Heart right ventricle (tissue), 16 donors: ENCODE results near the gene ABCC8. TPM values are rescaled to one million over a fixed set of nuclear protein-coding genes. Genes with fewer than 3 reads are reported as not detected.
A peak's percentile ranks its signal among the peaks of the same experiment; 100 is the strongest.

Source experiments
- ATAC-seq, 8 donors: fragments of 200-7000 bp; cut with Tn5 transposase; one replicate each; pipeline ENCODE4 v1.9.1; 2020; ENCODE audit warnings: mild to moderate bottlenecking in 8 of 8, moderate library complexity in 8 of 8, moderate number of reproducible peaks in 1 of 8
- DNase-seq, 2 donors: peaks; one replicate each; pipeline ENCODE4 v3.0.0-alpha.2; 2020
- H3K27ac ChIP-seq, 10 donors: fragments of 200-600 bp; sonication (generic) in 2 of 10; one replicate each; pipeline versions ENCODE4 v1.5.0 to v1.8.0; 2020 to 2022; ENCODE audit warnings: mild to moderate bottlenecking in 3 of 10
- H3K27me3 ChIP-seq, 7 donors: fragments of 200-600 bp; one replicate each; pipeline ENCODE4 v1.8.0; 2021 to 2022; ENCODE audit warnings: mild to moderate bottlenecking in 2 of 7
- H3K36me3 ChIP-seq, 9 donors: fragments of 200-600 bp; sonication (generic) in 1 of 9; one replicate each; pipeline versions ENCODE4 v1.5.0 to v1.8.0; 2020 to 2022; ENCODE audit warnings: mild to moderate bottlenecking in 2 of 9
- H3K4me1 ChIP-seq, 9 donors: fragments of 200-600 bp; sonication (generic) in 1 of 9; one replicate each; pipeline versions ENCODE4 v1.5.0 to v1.8.0; 2020 to 2022; ENCODE audit warnings: mild to moderate bottlenecking in 4 of 9
- H3K4me3 ChIP-seq, 10 donors: fragments of 200-600 bp; sonication (generic) in 2 of 10; one replicate each; pipeline versions ENCODE4 v1.5.0 to v1.8.0; 2020 to 2022; ENCODE audit warnings: mild to moderate bottlenecking in 7 of 10, moderate library complexity in 2 of 10
- H3K9me3 ChIP-seq, 11 donors: fragments of 200-600 bp in 10 of 11; sonication (generic) in 2 of 11; one replicate each; pipeline versions ENCODE4 v1.5.0 to v1.8.0; 2013 to 2022; ENCODE audit warnings: mild to moderate bottlenecking in 2 of 11, control low read depth in 1 of 11, moderate library complexity in 1 of 11
- CTCF ChIP-seq, 9 donors: fragments of 200-600 bp; sonication (generic) in 2 of 9; IDR thresholded peaks; one replicate each; pipeline versions ENCODE4 v1.5.0 to v1.8.0; 2021 to 2022; ENCODE audit warnings: antibody characterized with exemption in 9 of 9, mild to moderate bottlenecking in 5 of 9, moderate library complexity in 1 of 9
- WGBS, 2 donors: extraction: QIAGEN DNeasy Blood & Tissue Kit; methylation state at CpG; one replicate each; pipeline ENCODE4 v1.1.7; 2013; ENCODE audit warnings: inconsistent platforms in 1 of 2; 5-methylcytosine and 5-hydroxymethylcytosine counted together
- intact Hi-C, 10 donors: fragments of 100-400 bp; cut with DNase I; formaldehyde crosslinking; loops; one replicate each; pipeline versions ENCODE4 v1.11.1 to v1.14.2; 2022
- polyA plus RNA-seq, 2 donors: library from polyadenylated mRNA; stranded (reverse); fragments of 200-250 nt; gene quantifications; one replicate each; pipeline ENCODE4 v1.2.3, GENCODE V29; 2013
- total RNA-seq, 10 donors: library from RNA; stranded (reverse); fragmentation: NEBNext Ultra II Directional in 3 of 10; extraction: Animal tissue kit (Norgen Biotek cat#: 25700) in 3 of 10; gene quantifications; one replicate each; pipeline versions ENCODE4 v1.2.1 to v1.2.4, GENCODE V29; 2021 to 2023
- donor health status: Arrhythmogenic right ventricular cardiomyopathy.
- donor health status: ischemic (EF 13 %, LVEDD 7.1; RV severe dilation, severe dysfunction).
- donor health status: healthy with polysubstance abuse.
- donor health status: DM: no; HTN: yes; CAD: no.
- donor health status: DM: no; HTN: no; CAD: no.
- donor health status: ischemic (EF 25% LVEDD 6.9; RV normal size, moderate dysfunction).
- donor health status: ischemic (EF 25% LVEDD 5.7; RV mildly dilated, moderate dysfunction).
- donor health status: healthy.
- donor health status: DM: yes; HTN: yes; CAD: no.
- donor health status: Ischemic cardiomyopathy.
- donor health status: ischemic (EF 35%, LVEDD 5.7; RV mildly dilated, moderate dysfunction).
- donor health status: nonischemic (EF 11% LVEDD 7.7; RV severe dilation, severe dysfunction).
- donor health status: DM: yes; HTN: yes; CAD: no.
- donor health status: PGD.
- donor health status: ischemic (EF 29% LVEDD 5.4; RV normal size, mild dysfunction).
- donor health status: nonischemic (EF 23%, LVEDD 6.1; RV moderate dilation, normal function).

The ABCC8 gene
- total and polyA plus RNA-seq, 12 donors, result 0.47 to 8.6 (median 4.9) TPM

DNA sequence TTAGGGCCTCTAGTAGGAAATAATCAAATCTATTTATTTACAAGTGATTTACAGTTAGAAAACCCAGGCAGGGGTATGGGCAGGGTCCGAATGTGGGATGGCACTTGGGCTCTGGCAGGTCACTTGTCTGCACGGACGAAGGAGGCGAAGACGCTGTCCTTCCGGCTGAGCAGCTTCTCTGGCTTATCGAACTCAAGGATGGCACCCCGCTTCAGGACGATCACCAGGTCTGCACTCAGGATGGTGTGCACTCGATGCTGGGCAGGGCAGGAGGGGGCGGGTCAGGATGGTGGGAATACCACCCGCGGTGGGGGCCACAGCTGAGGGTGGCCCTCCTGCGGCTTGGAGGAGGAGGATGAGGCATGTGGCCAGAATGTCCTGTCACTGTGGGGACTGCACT lies 83.8 kb downstream of the ABCC8 start:
- Histone ChIP-seq H3K27ac (no peak overlapping the region), H3K4me3 (no peak overlapping the region), H3K27me3 (peaks cover 0 to 19% (median 7%) of the 10 kb centered on the region in 7 donors), H3K4me1 (peaks cover 0 to 12% (median 5%) of the 10 kb centered on the region in 9 donors), H3K9me3 (no peaks in the 10 kb centered on the region), H3K36me3 (no peaks in the 10 kb centered on the region)
- ATAC-seq (no peak), DNase-seq (no peak)
- TF ChIP-seq CTCF (IDR thresholded peaks at IDR 0.05), result no peak
- intact Hi-C loops, result no loop called here
- WGBS, 2 donors, result 85 to 92% methylated on average over 14 of the region's 14 CpGs

- Histone ChIP-seq H3K27me3 (peaks cover 0 to 27% (median 12%) of the 10 kb centered on the region in 7 donors), H3K27ac (no peak overlapping the region), H3K9me3 (no peaks in the 10 kb centered on the region), H3K4me3 (no peak overlapping the region), H3K36me3 (no peaks in the 10 kb centered on the region), H3K4me1 (peaks cover 0 to 16% (median 5%) of the 10 kb centered on the region in 9 donors)
- DNase-seq, result no peak
- intact Hi-C loops, result loop anchor here in 1 of 10 donors (2.0 kb wide), 1 partner anchor 87 kb away; no protein-coding TSS in a partner anchor
- no peak for ATAC-seq
- 67 to 78% methylated on average over 3 of the region's 3 CpGs for WGBS, 2 donors
- no peak for TF ChIP-seq CTCF (IDR thresholded peaks at IDR 0.05)
Observed at GRCh38 chr11:17391493-17392355, 84.9 kb downstream of the ABCC8 start.

GRCh38 chr11:17389957-17390649 lies 86.5 kb downstream of the ABCC8 start:
- ATAC-seq (no peak), DNase-seq (no peak)
- Histone ChIP-seq H3K4me1 (peaks cover 0 to 30% (median 6%) of the 10 kb centered on the region in 9 donors), H3K27ac (peak overlapping the region in 1 of 10 donors; percentile 73), H3K36me3 (no peaks in the 10 kb centered on the region), H3K4me3 (peak overlapping the region in 6 of 10 donors; percentile 45 to 62 (median 57)), H3K9me3 (no peaks in the 10 kb centered on the region), H3K27me3 (peaks cover 0 to 27% (median 13%) of the 10 kb centered on the region in 7 donors)
- 59 to 68% methylated on average over 10 of the region's 10 CpGs for WGBS, 2 donors
- intact Hi-C loops, result loop anchor here in 1 of 10 donors (2.0 kb wide), 1 partner anchor 89 kb away; no protein-coding TSS in a partner anchor
- no peak for TF ChIP-seq CTCF (IDR thresholded peaks at IDR 0.05)

- peak; percentile 68 to 84 (median 81) for TF ChIP-seq CTCF (IDR thresholded peaks at IDR 0.05)
- intact Hi-C loops, result no loop called here
- H3K9me3 ChIP-seq, result no peaks in the 10 kb centered on the region
Observed at GRCh38 chr11:17389211-17389956, 87.3 kb downstream of the ABCC8 start.

More at GRCh38 chr11:17389211-17389956, 87.3 kb downstream of the ABCC8 start:
- WGBS, 2 donors, result 2 to 3% methylated on average over 43 to 49 of the region's 55 CpGs
- no peaks in the 10 kb centered on the region for H3K36me3 ChIP-seq
- H3K27ac ChIP-seq, result peak overlapping the region in 8 of 10 donors; percentile 47 to 73 (median 59)
- H3K27me3 ChIP-seq, result peaks cover 0 to 27% (median 13%) of the 10 kb centered on the region in 7 donors
- peak; percentile 54 to 78 for DNase-seq
- H3K4me3 ChIP-seq, result peak overlapping the region; percentile 6 to 62 (median 56)
- ATAC-seq, result peak; percentile 62 to 74 (median 66)
- peaks cover 0 to 33% (median 6%) of the 10 kb centered on the region in 9 donors for H3K4me1 ChIP-seq
